RWPE2 (cell line): ENCODE measurements around the gene MDFI.

Experiments
- ATAC-seq: fragments of 200-7000 bp; cut with Tn5 transposase; 3 replicates; pipeline ENCODE4 v1.9.1; 2021; ENCODE audit warnings: low read depth
- DNase-seq: peaks from one replicate; pipeline ENCODE4 v3.0.0-alpha.2; 2020; ENCODE audit warnings: low spot score
- H3K27ac ChIP-seq: fragments of 450-650 bp; 2 replicates; pipeline ENCODE4 v1.5.1; 2017; ENCODE audit warnings: mild to moderate bottlenecking; ENCODE audit not compliant: poor library complexity, severe bottlenecking
- H3K27me3 ChIP-seq: fragments of 250-450 bp; sonication (Bioruptor Pico); 2 replicates; pipeline ENCODE4 v1.5.1; 2021; ENCODE audit warnings: mild to moderate bottlenecking, moderate library complexity; ENCODE audit not compliant: insufficient read depth, poor library complexity, severe bottlenecking
- H3K36me3 ChIP-seq: fragments of 250-450 bp; sonication (Bioruptor Pico); 2 replicates; pipeline ENCODE4 v1.5.1; 2020; ENCODE audit warnings: low read depth, mild to moderate bottlenecking, moderate library complexity
- H3K4me1 ChIP-seq: fragments of 250-450 bp; sonication (Bioruptor Pico); 2 replicates; pipeline ENCODE4 v1.5.1; 2021; ENCODE audit warnings: mild to moderate bottlenecking, moderate library complexity; ENCODE audit not compliant: insufficient read depth, poor library complexity, severe bottlenecking
- H3K4me3 ChIP-seq: fragments of 250-450 bp; sonication (Bioruptor Pico); 2 replicates; pipeline ENCODE4 v1.5.1; 2021; ENCODE audit warnings: mild to moderate bottlenecking, moderate library complexity; ENCODE audit not compliant: severe bottlenecking
- H3K9me3 ChIP-seq: fragments of 250-450 bp; sonication (Bioruptor Pico); 2 replicates; pipeline ENCODE4 v1.5.1; 2021; ENCODE audit warnings: mild to moderate bottlenecking, moderate library complexity; ENCODE audit not compliant: severe bottlenecking
- CTCF ChIP-seq: fragments of 450-650 bp; IDR thresholded peaks from one replicate; pipeline ENCODE4 v1.5.1; 2017; ENCODE audit warnings: mild to moderate bottlenecking, moderate library complexity; ENCODE audit not compliant: poor library complexity, severe bottlenecking

Gene MDFI

GRCh38 chr6:41692730-41693129, 54.5 kb downstream of the MDFI start:
- TF ChIP-seq CTCF: no peak
- Histone ChIP-seq H3K9me3 (no peaks in the 10 kb centered on the region), H3K27ac (no peak overlapping the region), H3K36me3 (no peaks in the 10 kb centered on the region), H3K27me3 (no peaks in the 10 kb centered on the region), H3K4me1 (peaks cover 2% of the 10 kb centered on the region), H3K4me3 (no peak overlapping the region)
- DNase-seq (no peak), ATAC-seq (no peak)

GRCh38 chr6:41693281-41694240, 55.3 kb downstream of the MDFI start:
- Histone ChIP-seq H3K4me1 (peaks cover 5% of the 10 kb centered on the region), H3K9me3 (no peaks in the 10 kb centered on the region), H3K27ac (no peak overlapping the region), H3K4me3 (no peak overlapping the region), H3K27me3 (no peaks in the 10 kb centered on the region), H3K36me3 (no peaks in the 10 kb centered on the region)
- no peak for TF ChIP-seq CTCF
- DNase-seq (no peak), ATAC-seq (peak; percentile 13; the same call in 1 of the 3 replicates)

GRCh38 chr6:41694815-41695526, 56.7 kb downstream of the MDFI start:
- ATAC-seq: no peak
- no peak for TF ChIP-seq CTCF
- Histone ChIP-seq H3K9me3 (no peaks in the 10 kb centered on the region), H3K4me3 (no peak overlapping the region), H3K4me1 (peaks cover 5% of the 10 kb centered on the region), H3K27me3 (no peaks in the 10 kb centered on the region), H3K27ac (no peak overlapping the region), H3K36me3 (no peaks in the 10 kb centered on the region)
- no peak for DNase-seq

GRCh38 chr6:41695825-41696224, 57.6 kb downstream of the MDFI start:
- no peak for TF ChIP-seq CTCF
- H3K4me1 ChIP-seq: peaks cover 5% of the 10 kb centered on the region
- DNase-seq (no peak), ATAC-seq (no peak)
- H3K27me3 ChIP-seq: no peaks in the 10 kb centered on the region
- H3K36me3 ChIP-seq: no peaks in the 10 kb centered on the region
- no peak overlapping the region for H3K4me3 ChIP-seq
- no peaks in the 10 kb centered on the region for H3K9me3 ChIP-seq
- no peak overlapping the region for H3K27ac ChIP-seq
